GM12875 (cell line): ENCODE results near the gene TBXAS1.

Source experiments
- H3K4me3 ChIP-seq: one replicate; pipeline ENCODE4 v1.5.1; 2011; ENCODE audit warnings: low read depth, low read length, control low read depth
- TF ChIP-seq, protein P1 (sequence below): IDR thresholded peaks from 2 replicates; pipeline ENCODE4 v1.5.1; 2011; ENCODE audit warnings: low read depth, mild to moderate bottlenecking, control low read depth, inconsistent platforms, low read length, moderate library complexity, borderline replicate concordance; ENCODE audit not compliant: insufficient read depth

Gene TBXAS1

DNA sequence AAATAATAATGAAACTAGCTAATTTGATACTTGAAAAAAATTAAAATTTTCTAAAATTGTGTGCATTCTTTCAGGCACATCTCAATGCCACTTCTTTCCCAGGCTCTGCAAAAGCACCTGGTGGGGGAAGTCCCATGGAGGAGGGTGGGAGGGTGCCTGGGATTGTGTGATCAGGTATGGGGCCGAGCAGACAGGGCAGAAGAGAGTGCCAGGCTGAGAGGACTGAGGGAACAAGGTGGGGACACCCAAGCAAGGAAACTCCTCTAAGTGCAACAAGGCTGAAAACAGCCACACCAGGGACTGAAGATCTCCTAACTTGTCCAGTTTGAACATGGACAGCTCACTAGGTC, 219.9 kb downstream of the TBXAS1 start:
- TF ChIP-seq, protein P1, sequence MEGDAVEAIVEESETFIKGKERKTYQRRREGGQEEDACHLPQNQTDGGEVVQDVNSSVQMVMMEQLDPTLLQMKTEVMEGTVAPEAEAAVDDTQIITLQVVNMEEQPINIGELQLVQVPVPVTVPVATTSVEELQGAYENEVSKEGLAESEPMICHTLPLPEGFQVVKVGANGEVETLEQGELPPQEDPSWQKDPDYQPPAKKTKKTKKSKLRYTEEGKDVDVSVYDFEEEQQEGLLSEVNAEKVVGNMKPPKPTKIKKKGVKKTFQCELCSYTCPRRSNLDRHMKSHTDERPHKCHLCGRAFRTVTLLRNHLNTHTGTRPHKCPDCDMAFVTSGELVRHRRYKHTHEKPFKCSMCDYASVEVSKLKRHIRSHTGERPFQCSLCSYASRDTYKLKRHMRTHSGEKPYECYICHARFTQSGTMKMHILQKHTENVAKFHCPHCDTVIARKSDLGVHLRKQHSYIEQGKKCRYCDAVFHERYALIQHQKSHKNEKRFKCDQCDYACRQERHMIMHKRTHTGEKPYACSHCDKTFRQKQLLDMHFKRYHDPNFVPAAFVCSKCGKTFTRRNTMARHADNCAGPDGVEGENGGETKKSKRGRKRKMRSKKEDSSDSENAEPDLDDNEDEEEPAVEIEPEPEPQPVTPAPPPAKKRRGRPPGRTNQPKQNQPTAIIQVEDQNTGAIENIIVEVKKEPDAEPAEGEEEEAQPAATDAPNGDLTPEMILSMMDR, result no peak

DNA sequence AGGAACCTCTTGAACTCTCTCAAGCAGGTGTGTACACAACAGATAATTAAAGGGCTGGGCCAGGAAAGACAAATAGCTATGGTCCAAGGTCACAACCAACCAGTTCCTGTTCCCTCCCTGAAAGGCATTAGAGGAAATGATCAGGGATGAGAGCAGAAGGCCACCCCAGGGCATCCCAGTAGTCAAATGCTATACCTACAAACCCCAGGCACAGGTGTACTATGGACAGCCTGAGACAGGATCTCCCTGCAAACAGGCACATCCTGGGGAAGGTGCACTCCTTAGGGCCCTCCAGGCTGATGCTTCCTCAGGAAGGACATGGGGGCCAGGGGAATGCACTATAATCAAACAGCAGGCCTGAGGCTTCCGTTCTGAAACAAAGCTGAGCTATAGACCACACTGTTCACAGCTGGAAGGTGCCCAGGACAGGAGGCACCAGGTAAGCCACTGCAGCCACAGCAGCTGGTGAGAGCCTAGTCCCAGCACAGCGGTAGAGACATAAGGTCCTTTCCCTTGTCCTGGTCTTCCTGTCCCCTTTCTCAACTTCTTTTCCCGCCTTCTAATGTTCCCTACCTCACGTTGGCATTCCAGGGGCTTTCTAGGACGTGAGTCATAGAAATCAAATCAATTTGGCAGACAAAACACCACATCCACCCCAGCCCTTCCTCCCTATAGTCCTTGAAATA, 220.4 kb downstream of the TBXAS1 start:
- TF ChIP-seq, protein P1, result no peak
- no peak overlapping the region for H3K4me3 ChIP-seq

More for the DNA sequence above, 219.9 kb downstream of the TBXAS1 start:
- H3K4me3 ChIP-seq, result no peak overlapping the region

DNA sequence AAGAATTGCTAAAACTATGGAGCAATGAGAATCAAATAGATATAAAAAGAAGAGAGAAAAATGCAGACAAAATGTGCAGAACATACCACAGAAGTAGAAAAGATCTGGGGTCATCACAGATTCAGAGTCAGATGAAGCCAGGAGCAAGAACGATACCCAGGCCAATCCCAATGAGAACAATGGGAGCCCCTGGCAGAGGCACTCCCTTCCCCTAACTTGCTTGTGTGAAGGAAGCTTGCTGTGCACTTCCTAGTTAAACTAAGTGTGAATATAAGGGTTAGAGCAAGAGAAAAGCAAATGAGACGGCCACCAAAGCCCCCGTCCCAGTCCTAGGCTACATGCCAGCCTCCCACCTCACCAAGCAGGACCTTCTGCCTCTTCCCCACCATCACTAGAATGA, 221.0 kb downstream of the TBXAS1 start:
- TF ChIP-seq, protein P1, result no peak
- H3K4me3 ChIP-seq, result no peak overlapping the region

DNA sequence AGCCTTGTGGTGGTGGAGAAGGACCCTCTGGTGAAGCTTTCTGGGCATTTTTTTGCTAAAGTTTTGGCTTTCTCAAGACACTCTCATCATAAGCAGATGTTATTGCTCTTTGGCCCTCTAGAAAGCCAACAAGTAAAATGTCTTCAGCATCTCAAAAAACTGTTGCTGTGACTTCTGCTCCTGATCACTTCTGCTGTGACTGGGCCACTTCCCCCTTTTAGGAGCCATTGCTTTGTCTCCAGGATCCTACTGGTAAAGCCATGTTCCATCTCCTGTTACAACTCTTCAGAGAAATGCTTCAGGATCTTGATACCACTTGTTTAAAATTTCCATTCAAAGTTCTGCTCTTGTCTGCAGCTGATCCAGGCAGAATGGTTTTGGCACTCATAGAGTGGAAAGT, 222.8 kb downstream of the TBXAS1 start:
- TF ChIP-seq, protein P1, result no peak
- H3K4me3 ChIP-seq, result no peak overlapping the region

DNA sequence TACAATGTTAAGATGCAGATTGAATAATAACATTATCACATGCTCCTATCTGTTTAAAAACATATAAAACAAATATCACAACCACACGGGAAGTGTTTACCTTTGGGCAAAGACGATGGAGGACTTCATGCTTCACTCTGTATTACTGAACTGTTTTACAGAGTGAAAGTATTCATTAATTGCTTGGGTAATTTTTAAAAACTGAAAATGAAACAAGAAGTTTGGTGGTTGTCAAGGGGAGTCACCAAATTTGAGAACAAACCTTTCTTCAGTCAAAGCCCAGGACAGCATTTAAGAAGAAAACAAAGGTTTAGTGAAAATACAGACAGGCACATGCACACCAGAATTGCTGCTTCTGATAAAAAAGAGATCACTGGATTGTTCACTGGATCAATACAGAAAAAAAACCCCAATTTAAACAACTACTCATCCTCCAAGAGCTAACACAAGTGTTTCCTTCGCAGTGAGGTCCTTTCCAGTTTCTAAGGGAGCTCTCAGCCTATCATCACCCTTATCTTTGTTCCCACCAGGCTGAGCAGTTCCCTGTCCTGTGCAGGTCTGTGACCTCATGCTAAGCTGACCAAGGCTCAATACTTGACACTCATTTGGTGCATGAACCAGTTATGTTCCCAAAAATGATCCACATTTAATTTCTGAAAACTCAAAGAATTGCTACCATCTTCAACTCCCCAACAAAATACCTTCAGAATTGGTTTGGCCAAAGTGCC, 224.9 kb downstream of the TBXAS1 start:
- TF ChIP-seq, protein P1, result no peak
- H3K4me3 ChIP-seq, result no peak overlapping the region

DNA sequence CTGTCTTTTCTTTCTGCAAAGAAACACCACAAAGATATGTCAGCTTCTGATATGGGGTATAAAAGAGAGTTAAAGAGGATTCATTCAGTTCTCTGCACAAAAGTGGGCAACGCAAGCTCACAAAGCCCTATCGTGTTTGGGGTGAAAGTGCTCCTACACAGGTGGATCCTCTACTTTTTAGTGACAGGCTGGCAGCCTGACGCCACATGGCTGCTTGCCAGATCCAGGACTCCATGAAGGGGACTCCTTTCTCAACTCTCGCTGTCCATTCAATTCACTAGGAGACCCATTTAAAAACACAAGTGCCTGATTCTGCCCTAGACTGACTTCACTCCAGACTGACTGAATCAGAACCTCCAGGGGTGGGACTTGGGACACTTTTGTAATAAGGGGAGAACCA, 225.7 kb downstream of the TBXAS1 start:
- no peak overlapping the region for H3K4me3 ChIP-seq
- TF ChIP-seq, protein P1, result no peak

DNA sequence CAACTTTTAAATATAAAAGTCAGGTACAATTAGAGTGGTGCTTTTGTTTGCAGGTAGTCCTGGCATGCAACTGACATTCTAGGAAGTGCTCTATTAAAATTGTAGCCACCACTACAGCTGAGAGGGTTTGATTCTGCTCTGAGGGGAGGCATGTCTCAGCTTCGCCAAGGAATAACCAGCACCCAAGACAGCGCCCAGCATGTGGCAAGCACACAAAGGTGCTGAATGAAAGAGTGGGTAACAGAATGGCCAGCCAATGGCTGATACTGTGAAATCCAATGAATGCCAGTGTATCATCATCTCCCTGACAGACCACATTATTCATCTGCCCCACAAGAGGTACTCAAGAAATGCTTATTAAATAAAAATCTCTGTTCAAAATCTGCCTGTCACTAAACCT, 226.8 kb downstream of the TBXAS1 start:
- TF ChIP-seq, protein P1, result no peak
- no peak overlapping the region for H3K4me3 ChIP-seq
